DMS53 treated with DMSO at 0.1 percent for 48 hours (cell line): ENCODE data around the gene KCNJ5.

Source experiments
- DNase-seq: peaks from one replicate; lab custom pipeline; 2025; ENCODE audit not compliant: unreplicated experiment; lab: John Stamatoyannopoulos, UW

Gene KCNJ5

DNA sequence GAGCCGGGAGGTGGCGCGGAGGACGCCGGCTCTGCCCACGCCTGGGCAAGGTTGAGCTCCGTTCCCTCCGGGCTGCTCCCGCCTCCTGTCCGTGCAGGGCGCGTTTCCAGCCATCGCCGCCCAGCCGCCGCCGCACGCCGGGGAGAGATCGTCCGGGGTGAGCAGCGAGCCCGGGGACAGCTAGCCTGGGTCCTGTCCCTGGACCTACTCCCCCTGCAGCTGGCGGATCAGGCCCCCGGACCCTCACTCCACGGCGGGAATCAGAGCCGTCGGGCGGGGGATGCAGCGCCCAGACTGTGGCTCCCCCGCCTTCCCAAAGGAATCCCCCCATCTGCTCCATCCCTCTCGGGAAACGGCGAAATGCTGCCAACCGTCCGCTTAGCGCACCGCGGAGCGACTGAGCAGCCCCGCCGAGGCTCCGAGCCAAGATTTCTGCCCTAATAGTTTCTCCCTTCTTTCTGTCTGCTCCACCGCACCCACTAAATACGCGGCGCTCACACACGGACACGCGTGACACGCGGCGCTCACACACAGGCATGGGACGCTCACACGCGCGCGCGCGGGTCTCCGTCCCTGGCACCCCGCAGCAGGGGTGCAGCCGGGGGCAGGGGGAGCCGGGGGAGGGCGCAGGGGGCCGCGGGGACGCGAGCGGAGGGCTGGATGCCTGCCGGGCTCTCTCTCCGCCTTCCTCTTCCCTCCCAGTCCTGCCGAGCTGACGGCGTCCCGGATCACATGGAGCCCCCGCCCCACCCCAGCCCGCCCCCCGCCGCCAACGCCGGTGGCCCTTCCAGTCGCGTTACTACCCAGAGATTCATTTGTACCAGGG lies at the start of gene KCNJ5:
Gene KCNJ5, plus strand, starts transcription at position 814 of the 826 bp plus-strand sequence. CDS start 19,918 bp downstream, outside the sequence.
- peak; percentile 20 for DNase-seq

DNA sequence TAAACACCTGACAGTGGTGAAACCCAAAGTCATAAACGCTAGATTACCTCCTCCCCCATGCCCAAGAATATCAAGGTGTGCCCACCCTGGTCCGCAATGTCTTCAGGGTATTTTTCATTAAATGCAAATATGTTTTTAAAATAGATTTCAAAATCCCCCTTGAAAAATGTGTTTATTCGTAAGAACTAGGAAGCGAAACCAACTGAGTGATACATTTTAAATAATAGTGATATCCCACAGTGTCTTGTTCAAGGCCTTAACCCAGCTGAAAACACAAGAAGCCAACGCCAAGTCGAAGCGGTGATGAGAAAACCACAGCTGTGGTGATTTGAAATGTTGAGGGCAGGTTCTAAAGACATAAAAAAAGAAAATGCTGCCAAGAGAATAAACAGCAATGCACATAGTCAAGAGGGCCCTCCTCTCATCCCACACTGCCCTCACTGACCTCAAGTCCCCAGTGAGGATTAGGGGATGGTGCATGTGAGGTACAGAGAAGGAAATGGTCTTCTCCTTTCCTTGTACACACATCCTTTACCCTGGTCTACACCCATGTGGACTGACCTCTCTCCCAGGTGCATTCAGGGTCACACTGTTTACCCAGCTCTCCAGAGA lies 49.6 kb upstream of the KCNJ5 start:
- DNase-seq, result peak; percentile 66

DNA sequence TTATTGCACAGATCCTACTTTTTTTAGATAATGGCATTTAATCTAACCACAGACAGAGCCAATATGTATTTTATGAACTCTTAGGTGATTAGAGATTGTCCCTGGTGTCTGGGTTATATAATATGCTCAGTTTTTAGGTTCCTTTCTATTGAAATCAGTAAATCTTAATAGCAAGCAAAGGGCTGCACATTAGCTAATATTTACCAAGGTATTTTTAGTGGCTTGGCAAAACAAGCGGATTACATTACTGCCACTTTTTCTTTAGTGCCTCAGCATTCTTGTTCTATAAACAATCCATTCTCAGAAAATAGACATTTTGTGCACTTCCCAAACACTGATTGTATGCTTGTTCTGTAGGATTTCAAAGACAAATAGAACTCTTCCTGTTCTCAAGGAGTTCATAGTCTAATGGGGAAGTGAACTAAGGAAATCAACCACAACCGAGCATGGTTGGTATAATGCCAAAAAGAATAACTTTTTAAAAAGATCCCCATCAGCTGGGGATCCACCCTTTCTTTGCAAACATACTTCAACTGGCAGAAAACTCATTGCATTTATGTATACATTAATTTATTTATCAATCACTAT lies 47.9 kb upstream of the KCNJ5 start:
- peak; percentile 29 for DNase-seq

DNA sequence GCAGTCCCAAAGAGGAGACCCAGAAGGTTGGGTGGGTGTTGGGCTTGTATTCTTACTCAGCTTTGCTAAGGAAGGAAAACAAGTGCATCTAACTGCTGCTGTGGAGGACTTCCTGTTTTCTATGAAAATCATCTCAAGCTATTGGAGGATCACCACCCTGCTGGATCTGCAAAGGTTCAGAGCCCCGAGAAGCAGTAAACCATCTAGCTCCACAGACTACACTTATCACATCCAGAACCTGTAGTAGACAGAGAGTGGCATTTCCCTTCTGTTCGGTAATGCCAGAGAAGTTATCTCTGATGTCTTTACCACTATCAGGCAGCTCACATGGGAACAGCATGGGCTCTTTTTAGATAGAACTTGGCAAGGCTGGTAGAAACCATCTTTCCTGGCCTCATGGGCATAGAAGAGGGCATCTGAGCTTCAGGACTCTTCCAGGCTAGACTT lies 45.8 kb upstream of the KCNJ5 start:
- no peak for DNase-seq

DNA sequence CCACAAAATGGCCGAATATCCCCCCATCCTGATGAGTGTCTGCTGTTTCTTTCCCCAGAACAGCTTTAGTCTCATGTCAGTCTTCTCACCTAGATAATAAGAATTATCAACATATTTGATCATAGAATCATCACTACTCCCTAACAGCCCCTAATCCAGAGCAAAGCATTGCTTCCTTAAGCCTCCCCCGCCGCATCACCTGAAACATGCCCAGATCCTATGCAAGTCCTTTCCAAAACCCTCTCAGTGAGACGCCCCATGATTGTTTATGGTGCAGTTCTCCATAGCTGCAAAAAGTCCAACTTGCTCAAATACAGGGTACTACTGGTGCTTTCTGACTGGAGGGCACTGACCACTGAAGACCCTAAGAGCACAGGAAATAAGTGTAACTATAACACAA lies 44.2 kb upstream of the KCNJ5 start:
- DNase-seq, result no peak

DNA sequence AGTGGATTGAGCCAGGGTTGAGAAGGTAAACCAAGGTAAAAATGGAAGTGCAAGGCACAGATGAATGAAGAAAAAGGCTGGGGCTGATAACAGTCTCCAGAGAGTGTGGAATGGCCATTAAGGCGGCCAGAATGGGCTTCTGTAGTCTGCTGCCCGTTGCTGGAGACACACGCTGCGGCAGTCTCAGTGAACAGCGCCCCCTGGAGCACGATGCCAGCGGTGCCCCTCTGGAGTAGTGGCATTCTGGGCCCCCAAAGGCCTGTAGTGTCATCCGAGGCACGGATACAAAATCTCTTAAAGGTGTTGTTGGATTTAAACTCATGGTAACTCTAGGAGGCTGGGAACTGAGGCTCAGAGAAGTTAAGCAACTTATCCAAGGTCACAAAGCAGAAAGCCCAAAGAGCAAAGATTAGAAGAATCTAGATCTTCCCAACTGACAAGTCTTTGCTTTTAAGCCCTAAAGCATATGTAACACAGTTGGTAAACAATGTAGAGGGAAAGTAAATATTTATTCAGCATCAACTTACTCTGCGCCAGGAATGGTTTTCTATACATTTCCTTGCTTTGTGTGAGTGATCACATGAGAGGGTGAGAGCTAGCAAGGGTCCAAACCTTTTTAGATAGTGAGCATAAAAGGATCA lies 42.2 kb upstream of the KCNJ5 start:
- peak; percentile 61 for DNase-seq

DNA sequence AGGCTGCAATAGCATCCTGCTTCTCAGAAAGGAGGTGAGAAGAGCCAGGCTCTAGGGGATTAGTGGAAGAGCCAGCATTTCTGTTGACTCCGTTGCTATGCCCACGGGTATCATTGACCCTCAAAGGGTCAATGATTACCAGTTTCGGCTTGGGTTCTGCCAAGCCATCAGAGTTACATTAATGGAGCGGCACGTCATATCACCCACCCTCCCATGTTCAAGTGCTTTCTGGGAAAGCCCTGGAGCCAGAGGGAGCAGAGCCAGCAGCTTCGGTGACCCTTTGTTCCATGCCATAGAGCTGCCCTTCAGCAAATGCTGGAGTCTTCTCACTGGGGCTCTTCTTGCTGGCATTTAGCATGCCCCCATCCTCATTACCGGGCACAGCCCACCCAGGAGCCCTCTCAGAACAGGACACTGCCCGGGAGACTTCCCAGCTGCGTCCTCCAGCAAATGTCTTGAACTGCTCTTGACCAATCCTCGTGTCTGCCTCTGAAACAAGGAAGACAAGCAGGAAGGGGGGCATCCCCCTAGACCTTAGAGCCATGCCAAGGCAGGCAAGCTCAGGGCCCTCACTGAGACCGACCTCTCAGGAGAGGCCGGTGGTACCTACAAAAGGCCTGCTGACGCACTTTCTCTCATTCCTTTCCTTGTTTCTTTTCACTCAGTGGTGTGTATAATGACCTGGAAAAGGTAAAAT lies 38.7 kb upstream of the KCNJ5 start:
- DNase-seq, result no peak

DNA sequence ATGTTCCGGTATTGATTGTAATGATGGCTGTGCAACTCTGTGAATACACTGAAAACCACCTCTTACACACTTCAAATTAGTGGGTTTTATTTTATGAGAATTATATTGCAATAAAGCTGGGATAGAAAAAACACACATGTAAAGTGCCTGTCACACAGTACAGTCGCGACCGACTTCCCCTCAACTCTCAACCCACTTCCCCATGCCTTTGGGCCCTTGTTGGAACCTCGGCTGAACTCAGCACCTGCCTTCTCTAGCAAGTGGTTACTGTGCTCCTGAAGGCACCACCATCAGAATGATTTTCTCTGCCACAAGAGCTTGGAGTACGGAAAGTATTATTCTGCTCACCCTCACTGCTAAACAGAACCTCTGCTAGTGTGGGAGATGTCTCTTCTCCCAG lies 37.6 kb upstream of the KCNJ5 start:
- DNase-seq, result no peak

DNA sequence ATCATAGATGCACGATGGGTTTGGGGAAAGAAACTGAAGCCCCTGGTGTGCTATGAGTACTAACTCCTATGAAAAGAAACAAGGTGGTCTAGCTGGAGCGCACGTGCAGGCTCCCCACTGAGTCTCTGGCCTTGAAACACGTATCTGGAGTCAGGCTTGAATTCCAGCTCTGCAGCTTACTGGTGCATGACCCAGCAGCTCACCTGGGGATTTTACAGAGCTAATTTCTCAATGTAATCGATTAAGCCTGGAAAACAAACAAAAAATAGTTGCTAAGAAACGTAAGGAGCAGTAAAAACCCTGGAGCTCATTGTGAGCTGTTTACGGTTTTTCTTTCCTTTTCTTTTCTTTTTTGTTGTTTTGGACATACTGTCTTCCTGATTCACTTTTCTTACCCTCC lies 36.3 kb upstream of the KCNJ5 start:
- no peak for DNase-seq

DNA sequence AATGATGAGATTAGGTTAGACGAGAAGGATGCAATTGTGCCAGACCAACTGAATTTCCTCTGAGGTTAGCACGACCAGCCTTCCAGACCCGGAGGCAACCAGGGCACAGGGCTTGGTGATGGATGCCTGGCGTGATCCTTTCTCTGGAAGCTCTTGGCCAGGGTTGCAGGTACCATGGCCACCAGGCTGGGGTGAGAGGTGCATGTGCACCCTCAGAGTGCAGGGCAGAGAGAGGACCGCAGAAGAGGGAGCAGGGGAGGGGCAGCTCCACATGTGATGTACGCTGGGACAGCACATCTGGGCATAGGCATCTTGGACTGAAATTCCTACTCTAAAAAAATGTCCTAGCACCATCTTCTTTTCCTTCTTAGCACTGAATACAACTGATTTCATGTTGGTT lies 34.9 kb upstream of the KCNJ5 start:
- no peak for DNase-seq

DNA sequence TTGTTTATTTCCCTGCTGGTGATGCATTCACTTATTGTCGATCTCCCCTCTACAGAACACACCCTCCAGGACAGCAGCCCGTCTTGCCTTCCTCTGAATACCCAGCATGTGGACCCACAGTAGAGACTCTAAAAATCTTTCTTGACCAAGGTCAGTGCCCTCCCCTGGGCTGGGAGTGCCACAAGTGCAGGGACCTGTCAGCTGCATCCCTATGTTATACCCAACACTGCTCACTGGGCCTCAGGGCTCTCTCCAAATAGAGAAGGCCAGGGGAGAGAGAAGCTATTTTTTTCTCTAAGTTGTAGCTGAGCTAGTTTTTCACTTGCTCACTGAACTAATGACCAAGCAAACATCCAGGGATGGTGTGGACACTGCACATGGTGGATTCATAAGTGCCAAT lies 33.8 kb upstream of the KCNJ5 start:
- no peak for DNase-seq

DNA sequence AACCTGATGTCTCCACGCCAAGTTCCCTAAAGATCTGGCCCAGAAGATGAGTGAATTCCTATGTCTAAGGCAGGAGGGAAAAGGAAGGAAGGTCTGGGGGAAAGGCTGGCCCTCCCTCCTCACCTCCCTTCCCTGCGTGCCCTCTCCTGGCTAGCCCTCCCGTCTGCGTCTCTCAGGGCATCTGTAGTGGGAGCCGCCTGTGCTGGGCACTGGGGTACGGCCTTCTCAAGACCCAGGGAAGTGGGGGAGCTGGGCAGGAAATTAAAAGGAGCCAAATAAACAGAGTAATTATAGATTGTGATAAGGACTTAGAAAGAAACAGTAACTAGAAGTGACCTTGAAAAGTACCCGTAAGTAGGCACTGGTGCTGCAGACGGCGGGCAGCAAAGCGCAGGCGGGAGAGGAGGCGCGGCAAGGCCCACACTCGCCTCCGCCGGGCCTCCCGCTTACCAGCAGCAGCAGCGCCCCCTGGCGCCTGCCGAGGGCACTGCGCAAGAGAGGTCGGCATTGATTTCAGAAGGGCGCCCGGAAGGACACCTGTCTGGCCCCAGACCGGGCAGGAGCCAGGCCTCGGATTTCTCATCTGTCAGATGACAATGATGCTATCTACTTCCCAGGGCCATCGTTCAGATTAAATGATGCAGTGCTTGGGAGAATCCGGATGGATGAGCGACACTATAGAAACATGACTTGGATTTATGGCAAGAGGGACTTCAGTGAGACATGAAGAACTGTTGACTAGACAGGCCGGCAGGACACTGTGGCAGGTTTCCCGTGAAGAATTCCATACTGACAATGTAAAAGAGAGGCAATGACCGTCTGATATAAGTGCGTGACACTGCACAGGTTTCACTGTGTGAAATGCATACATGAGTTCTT lies 31.4 kb upstream of the KCNJ5 start:
- DNase-seq, result peak; percentile 72

DNA sequence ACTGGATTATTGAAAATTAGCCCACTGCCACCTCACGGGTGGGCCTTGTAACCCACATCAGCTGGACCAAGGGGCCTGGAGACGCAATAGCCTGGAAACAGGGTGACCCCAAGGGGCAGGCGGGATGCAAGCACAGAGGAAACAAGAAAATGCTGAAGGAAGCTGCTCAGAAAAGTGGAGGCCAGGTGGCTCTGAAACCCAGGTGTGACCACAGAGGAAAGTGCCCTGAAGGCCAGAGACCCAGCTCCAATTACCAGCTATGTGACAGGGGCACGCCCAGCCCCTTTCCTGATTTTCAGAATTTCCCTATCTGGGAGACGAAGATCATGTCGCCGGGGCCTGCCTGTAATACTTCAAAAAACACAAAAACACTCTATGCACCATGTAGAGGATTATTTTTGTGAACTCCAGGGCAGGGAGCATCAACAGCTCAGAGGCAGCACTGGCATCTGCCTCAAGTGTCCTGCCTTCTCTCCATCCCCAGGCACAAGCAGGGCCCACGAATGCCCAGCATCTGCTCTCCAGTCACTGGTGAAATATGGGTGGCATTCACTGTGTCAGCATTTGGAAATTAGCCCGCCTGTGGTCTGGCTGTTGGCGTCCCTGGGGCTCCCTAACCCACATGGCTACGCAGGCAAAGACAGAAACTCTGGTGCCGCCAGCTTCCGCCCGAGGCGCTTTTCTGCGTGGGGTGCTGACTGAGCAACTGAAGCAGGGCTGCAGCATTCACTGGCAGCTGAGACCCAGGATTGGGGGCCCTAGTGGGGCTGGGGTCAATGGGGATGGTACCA lies 30.4 kb upstream of the KCNJ5 start:
- no peak for DNase-seq

DNA sequence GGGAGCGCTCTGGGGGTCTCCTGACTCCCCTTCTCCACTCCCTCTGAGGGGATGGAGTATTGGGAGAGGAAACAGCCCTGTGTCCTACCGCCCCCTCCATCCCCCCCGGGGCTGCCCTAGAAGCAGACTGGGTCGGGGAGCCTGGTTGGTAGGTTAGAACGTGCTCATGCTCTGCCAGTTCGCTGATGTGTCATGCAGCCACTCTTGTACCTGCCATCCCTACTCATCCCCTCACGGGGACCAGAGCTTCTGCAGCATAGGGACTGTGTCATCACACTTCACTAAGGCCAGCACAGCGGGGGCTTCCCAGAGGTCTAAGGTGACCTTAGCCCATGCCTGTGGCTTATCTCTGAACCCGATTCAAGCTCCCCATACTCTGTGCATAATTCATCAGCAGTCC lies 28.8 kb upstream of the KCNJ5 start:
- DNase-seq, result no peak

DNA sequence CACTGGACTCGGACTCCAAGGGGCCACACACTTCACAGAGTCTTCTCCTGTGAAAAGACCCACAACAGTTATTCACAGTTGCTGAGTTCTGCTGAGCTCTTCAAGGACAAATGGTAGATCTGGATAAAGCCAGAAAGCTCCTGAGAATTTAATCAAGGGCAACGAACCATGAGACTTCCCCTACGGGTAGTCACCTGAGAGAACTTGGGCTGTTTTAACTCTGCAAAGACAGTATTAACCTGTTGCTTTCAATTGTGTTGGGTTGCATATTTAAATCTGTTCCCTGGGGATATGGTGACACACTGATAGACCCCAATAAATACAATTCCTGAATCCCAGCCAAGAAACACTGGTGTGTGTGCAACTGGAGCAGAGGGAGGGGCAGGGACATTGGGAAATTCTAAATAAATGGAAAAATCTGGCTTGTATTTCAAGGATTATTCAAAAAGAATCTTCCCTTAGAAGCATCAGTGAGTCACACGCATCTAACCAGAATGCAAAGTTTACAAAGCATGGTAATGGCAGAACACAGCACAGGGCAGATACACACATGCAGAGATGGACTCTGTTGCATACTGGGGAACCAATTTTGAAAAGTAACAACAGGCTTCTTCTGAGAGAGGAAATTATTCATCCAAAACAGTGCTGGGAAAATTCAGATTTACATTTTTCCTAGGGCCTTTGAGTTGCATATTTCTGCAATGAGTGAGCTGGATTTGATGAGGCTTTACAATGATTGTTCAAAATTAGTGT lies 28.1 kb upstream of the KCNJ5 start:
- DNase-seq, result no peak

DNA sequence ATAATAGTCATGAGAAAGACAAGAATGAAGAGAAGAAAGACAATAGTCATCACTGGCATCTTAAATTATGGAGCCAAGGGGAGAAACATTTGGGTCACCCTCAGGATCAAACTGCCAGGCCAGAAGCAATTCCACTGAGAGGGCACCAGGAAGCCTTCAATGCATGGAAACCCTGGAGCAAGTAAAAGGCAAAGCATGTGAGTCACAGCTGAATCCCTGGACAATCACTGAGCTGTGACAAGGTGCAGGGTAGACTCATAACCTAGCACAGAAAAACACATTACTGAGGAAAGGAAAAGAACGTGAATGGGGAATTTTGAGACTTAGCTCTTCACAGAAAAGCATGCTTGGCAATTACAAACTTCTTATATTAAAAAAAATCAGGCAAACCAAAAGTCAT lies 25.7 kb upstream of the KCNJ5 start:
- peak; percentile 26 for DNase-seq

DNA sequence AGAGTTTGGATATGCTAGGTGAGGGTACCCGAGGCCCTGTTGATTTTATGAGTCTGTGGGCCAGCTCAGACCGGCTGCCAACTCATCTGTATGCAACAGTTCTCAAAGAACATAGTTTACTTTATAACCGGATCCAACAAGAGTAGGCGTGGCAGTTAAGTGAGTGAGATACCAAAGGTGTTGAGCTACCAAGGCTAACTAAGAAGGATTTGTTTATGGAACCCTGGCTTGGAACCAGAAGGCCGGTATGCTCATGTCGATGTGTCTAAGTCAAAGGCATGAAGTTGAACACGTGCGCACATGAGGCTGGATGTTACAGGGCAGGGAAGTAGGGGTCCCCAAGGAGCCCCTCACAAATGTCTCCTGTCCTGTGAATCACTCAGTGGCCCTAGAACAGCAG lies 23.9 kb upstream of the KCNJ5 start, which contains the start of gene KCNJ1:
Gene KCNJ1, minus strand, starts transcription at position 20 of the 400 bp plus-strand sequence. CDS start 27,053 bp downstream, outside the sequence.
- DNase-seq, result no peak

DNA sequence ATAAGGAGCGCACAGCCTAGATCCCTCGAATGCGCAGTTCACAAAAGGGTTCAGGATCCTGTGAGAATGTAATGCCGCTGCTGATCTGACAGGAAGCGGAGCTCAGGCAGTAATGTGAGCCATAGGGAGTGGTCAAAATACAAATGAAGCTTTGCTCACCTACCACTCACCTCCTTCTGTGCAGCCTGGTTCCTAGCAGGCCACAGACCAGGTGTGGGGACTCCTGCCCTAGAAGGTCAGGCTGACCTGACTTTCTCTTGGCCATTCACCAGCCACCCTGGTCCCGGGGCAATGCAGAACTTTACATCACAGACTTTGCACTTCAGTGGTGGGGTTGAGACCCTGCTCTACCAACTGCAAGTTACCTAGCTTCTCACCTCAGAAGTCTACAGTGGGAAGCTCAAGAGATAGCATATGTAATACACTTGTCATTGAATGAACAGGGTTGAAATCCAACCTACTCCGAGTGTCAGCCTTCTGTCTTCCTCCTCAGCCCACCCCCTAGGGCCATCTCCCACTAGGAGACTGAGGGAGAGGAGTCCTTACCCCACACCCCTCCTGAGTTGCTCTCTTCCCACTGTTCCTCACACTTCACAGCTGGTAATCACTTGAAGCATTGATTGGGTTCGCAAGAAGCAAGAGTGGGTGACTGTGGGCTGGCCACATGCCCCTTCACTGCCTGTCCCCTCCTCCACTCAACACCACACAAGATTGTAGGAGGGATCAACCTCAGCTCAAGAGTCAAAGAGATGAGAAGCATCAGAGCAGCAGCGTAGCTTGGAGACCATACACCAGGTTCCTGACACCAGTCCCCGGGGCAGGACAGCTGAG lies 22.1 kb upstream of the KCNJ5 start:
- no peak for DNase-seq
